ENCODE results near the gene SH2D1B. TPM values are rescaled to one million over a fixed set of nuclear protein-coding genes. Genes with fewer than 3 reads are reported as not detected.
"Not testable (repeated sequence)": the region's sequence is repeated elsewhere in the genome, so short reads cannot be mapped to it uniquely, and the experiment has no call there.

Gene SH2D1B
- total and polyA plus RNA-seq, 2 experiments from 2014 or later = not detected

GRCh38 chr1:162357681-162358266 is 54.2 kb downstream of the SH2D1B start:
- Histone ChIP-seq H3K79me2 (no peaks in the 10 kb centered on the region), H2AFZ (no peak overlapping the region), H3K4me3 (no peak overlapping the region), H3K27me3 (no peaks in the 10 kb centered on the region), H3K9me3 (ENCODE audit: low read depth) (no peaks in the 10 kb centered on the region), H3K9me2 (replicated peaks; ENCODE audit: insufficient read depth) (no peaks in the 10 kb centered on the region), H3K4me2 (no peak overlapping the region), H3K27ac (no peak overlapping the region), H3K4me1 (ENCODE audit: insufficient read depth) (peaks cover 9% of the 10 kb centered on the region), H4K20me1 (ENCODE audit: insufficient read depth, poor library complexity, severe bottlenecking) (no peaks in the 10 kb centered on the region), H3K36me3 (replicated peaks; ENCODE audit: insufficient read depth, low read depth) (no peaks in the 10 kb centered on the region)
- 46% methylated on average over 5 of the region's 5 CpGs for WGBS (ENCODE audit: low lambda C conversion rate, missing lambda C conversion rate)
- peak; percentile 60 for DNase-seq (ENCODE audit: low spot score)
- no peak for TF ChIP-seq EZH2 (IDR thresholded peaks at IDR 0.05; ENCODE audit: borderline replicate concordance)
- TF ChIP-seq, protein P1, sequence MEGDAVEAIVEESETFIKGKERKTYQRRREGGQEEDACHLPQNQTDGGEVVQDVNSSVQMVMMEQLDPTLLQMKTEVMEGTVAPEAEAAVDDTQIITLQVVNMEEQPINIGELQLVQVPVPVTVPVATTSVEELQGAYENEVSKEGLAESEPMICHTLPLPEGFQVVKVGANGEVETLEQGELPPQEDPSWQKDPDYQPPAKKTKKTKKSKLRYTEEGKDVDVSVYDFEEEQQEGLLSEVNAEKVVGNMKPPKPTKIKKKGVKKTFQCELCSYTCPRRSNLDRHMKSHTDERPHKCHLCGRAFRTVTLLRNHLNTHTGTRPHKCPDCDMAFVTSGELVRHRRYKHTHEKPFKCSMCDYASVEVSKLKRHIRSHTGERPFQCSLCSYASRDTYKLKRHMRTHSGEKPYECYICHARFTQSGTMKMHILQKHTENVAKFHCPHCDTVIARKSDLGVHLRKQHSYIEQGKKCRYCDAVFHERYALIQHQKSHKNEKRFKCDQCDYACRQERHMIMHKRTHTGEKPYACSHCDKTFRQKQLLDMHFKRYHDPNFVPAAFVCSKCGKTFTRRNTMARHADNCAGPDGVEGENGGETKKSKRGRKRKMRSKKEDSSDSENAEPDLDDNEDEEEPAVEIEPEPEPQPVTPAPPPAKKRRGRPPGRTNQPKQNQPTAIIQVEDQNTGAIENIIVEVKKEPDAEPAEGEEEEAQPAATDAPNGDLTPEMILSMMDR (IDR thresholded peaks at IDR 0.05; ENCODE audit: poor library complexity) = peak; percentile 55

DNA sequence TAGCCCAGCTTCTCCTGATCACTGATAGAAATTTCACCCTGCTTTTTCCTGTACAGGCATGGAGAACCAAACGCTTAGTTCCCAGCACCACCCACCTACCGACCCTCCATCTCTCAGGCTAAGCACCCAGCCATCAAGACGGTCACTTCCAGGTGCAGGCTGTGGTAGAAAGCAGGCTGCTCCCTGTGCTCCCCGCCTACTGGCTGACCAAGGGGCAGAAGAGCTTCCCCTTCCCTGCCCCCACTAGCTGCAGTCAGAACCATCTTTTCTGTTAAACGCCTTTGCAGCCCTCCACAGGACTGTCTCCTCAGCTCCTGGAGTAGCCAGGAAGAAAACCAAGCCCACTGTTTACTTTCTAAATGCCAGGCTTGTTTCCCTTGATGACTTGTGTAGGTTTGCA is 58.2 kb downstream of the SH2D1B start:
- TF ChIP-seq EZH2phosphoT487 (IDR thresholded peaks at IDR 0.05; ENCODE audit: low read depth, severe bottlenecking, unreplicated experiment) = no peak
- TF ChIP-seq EZH2 (IDR thresholded peaks at IDR 0.05; ENCODE audit: borderline replicate concordance) = no peak
- TF ChIP-seq, protein P1 (IDR thresholded peaks at IDR 0.05; ENCODE audit: poor library complexity) = no peak
- H3K4me2 ChIP-seq = no peak overlapping the region

DNA sequence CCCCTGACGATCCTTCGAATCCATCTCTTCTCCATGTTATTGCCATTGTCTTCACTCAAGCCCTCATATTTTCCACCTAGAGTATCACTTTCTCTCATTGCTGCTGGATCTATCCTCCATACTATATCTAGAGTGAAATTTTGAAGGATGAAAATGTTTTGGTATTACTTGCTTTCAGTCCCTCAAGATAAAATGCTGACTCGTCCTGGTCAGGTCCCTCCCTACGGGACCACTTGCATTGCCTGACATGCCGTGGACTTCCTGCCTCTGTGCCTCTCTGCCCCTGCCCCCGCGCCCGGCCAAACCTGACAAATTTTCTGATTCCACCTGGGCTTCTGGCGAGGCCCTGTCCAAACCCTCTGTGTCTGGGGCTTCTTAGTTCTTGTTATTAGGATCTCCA is 58.9 kb downstream of the SH2D1B start:
- DNase-seq (ENCODE audit: low spot score) = no peak
- Histone ChIP-seq H3K4me3 (no peak overlapping the region), H3K27me3 (no peaks in the 10 kb centered on the region), H4K20me1 (ENCODE audit: insufficient read depth, poor library complexity, severe bottlenecking) (no peaks in the 10 kb centered on the region), H3K4me1 (ENCODE audit: insufficient read depth) (peaks cover 34% of the 10 kb centered on the region), H3K79me2 (no peaks in the 10 kb centered on the region), H3K27ac (no peak overlapping the region), H3K36me3 (replicated peaks; ENCODE audit: insufficient read depth, low read depth) (no peaks in the 10 kb centered on the region), H3K9me2 (replicated peaks; ENCODE audit: insufficient read depth) (no peaks in the 10 kb centered on the region), H3K9me3 (ENCODE audit: low read depth) (no peaks in the 10 kb centered on the region), H2AFZ (no peak overlapping the region), H3K4me2 (no peak overlapping the region)
- 94% methylated on average over 9 of the region's 9 CpGs for WGBS (ENCODE audit: low lambda C conversion rate, missing lambda C conversion rate)
- TF ChIP-seq, protein P1 (IDR thresholded peaks at IDR 0.05; ENCODE audit: poor library complexity) = no peak
- no peak for TF ChIP-seq EZH2phosphoT487 (IDR thresholded peaks at IDR 0.05; ENCODE audit: low read depth, severe bottlenecking, unreplicated experiment)
- TF ChIP-seq EZH2 (IDR thresholded peaks at IDR 0.05; ENCODE audit: borderline replicate concordance) = no peak

More for the DNA sequence above, 58.2 kb downstream of the SH2D1B start:
- no peak overlapping the region for H2AFZ ChIP-seq
- no peaks in the 10 kb centered on the region for H3K79me2 ChIP-seq
- no peaks in the 10 kb centered on the region for H3K27me3 ChIP-seq
- peaks cover 34% of the 10 kb centered on the region for H3K4me1 ChIP-seq (ENCODE audit: insufficient read depth)
- no peaks in the 10 kb centered on the region for H3K9me3 ChIP-seq (ENCODE audit: low read depth)
- WGBS (ENCODE audit: low lambda C conversion rate, missing lambda C conversion rate) = 75% methylated on average over 5 of the region's 5 CpGs
- DNase-seq (ENCODE audit: low spot score) = no peak
- no peaks in the 10 kb centered on the region for H3K9me2 ChIP-seq (replicated peaks; ENCODE audit: insufficient read depth)
- no peaks in the 10 kb centered on the region for H3K36me3 ChIP-seq (replicated peaks; ENCODE audit: insufficient read depth, low read depth)
- H4K20me1 ChIP-seq (ENCODE audit: insufficient read depth, poor library complexity, severe bottlenecking) = no peaks in the 10 kb centered on the region
- no peak overlapping the region for H3K4me3 ChIP-seq
- no peak overlapping the region for H3K27ac ChIP-seq

DNA sequence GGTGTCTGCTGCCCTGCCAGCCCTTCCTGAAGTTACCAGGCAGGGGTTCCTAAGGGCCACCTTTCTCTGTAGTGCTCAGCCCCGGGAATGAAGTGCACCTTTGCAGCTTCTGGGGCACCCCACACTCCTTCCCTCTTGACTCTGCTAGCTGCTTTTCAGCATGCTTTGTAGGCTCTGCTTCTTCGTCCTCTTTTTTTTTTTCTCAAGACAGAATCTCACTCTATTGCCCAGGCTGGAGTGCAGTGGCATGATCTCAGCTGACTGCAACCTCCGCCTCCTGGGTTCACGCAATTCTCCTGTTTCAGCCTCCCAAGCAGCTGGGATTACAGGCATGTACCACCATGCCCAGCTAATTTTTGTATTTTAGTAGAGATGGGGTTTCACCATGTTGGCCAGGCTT is 60.1 kb downstream of the SH2D1B start:
- H3K9me3 ChIP-seq (ENCODE audit: low read depth); DNase-seq (ENCODE audit: low spot score); H3K79me2 ChIP-seq; H2AFZ ChIP-seq; H3K27ac ChIP-seq; H3K27me3 ChIP-seq; H3K9me2 ChIP-seq (replicated peaks; ENCODE audit: insufficient read depth); H3K36me3 ChIP-seq (replicated peaks; ENCODE audit: insufficient read depth, low read depth); H3K4me3 ChIP-seq; H4K20me1 ChIP-seq (ENCODE audit: insufficient read depth, poor library complexity, severe bottlenecking); H3K4me2 ChIP-seq: not testable (repeated sequence)
- H3K4me1 ChIP-seq (ENCODE audit: insufficient read depth) = peaks cover 34% of the 10 kb centered on the region
- WGBS (ENCODE audit: low lambda C conversion rate, missing lambda C conversion rate) = 87% methylated on average over 3 of the region's 4 CpGs

All from hepatocyte (in vitro differentiated cells).